ENCODE data around the gene HMGB1. TPM values are rescaled to one million over a fixed set of nuclear protein-coding genes. Genes with fewer than 3 reads are reported as not detected.
"Not testable (repeated sequence)": the region's sequence is repeated elsewhere in the genome, so short reads cannot be mapped to it uniquely, and the experiment has no call there.

The HMGB1 gene
- total RNA-seq, 1 donor from 2014 or later, result 856 TPM

- DNase-seq (ENCODE audit: low read depth), result no peak
- no peak for TF ChIP-seq CTCF (conservative IDR thresholded peaks at IDR 0.05; ENCODE audit: low read depth, low read length)
- peak overlapping the region; percentile 58 for H3K4me3 ChIP-seq (ENCODE audit: low read depth, low read length)
These were observed 19.6 kb downstream of the HMGB1 start for GRCh38 chr13:30446126-30446500.

GRCh38 chr13:30443957-30444404 lies 21.8 kb downstream of the HMGB1 start:
- H3K4me3 ChIP-seq (ENCODE audit: low read depth, low read length), result no peak overlapping the region
- no peak for DNase-seq (ENCODE audit: low read depth)
- no peak for TF ChIP-seq CTCF (conservative IDR thresholded peaks at IDR 0.05; ENCODE audit: low read depth, low read length)

GRCh38 chr13:30443491-30443890 lies 22.2 kb downstream of the HMGB1 start:
- not testable (repeated sequence) for DNase-seq (ENCODE audit: low read depth)

GRCh38 chr13:30442926-30443325 lies 22.8 kb downstream of the HMGB1 start:
- TF ChIP-seq CTCF (conservative IDR thresholded peaks at IDR 0.05; ENCODE audit: low read depth, low read length), result no peak
- H3K4me3 ChIP-seq (ENCODE audit: low read depth, low read length), result no peak overlapping the region
- DNase-seq (ENCODE audit: low read depth), result no peak

More at GRCh38 chr13:30443491-30443890, 22.2 kb downstream of the HMGB1 start:
- not testable (repeated sequence) for H3K4me3 ChIP-seq (ENCODE audit: low read depth, low read length)

- H3K4me3 ChIP-seq (ENCODE audit: low read depth, low read length), result no peak overlapping the region
- DNase-seq (ENCODE audit: low read depth), result peak; percentile 85
- no peak for TF ChIP-seq CTCF (conservative IDR thresholded peaks at IDR 0.05; ENCODE audit: low read depth, low read length)
These were observed 24.6 kb downstream of the HMGB1 start for GRCh38 chr13:30440910-30441703.

- no peak for DNase-seq (ENCODE audit: low read depth)
- no peak for TF ChIP-seq CTCF (conservative IDR thresholded peaks at IDR 0.05; ENCODE audit: low read depth, low read length)
- no peak overlapping the region for H3K4me3 ChIP-seq (ENCODE audit: low read depth, low read length)
These were observed 27.4 kb downstream of the HMGB1 start for GRCh38 chr13:30438286-30438685.

- no peak overlapping the region for H3K4me3 ChIP-seq (ENCODE audit: low read depth, low read length)
- DNase-seq (ENCODE audit: low read depth), result no peak
These were observed 28.6 kb downstream of the HMGB1 start for GRCh38 chr13:30437177-30437576.

More at GRCh38 chr13:30437177-30437576, 28.6 kb downstream of the HMGB1 start:
- no peak for TF ChIP-seq CTCF (conservative IDR thresholded peaks at IDR 0.05; ENCODE audit: low read depth, low read length)

Data from epithelial cell of proximal tubule (primary cell).